SU-DHL-6 (cell line): Measurements from ENCODE around the gene KRT32.

Source experiments
- EZH2phosphoT487 ChIP-seq: fragments of 200-600 bp; sonication (generic), shearing (Covaris generic); conservative IDR thresholded peaks from 2 replicates; pipeline ENCODE4 v1.6.1; 2018; ENCODE audit warnings: mild to moderate bottlenecking, antibody characterized with exemption, low read length, moderate library complexity, mixed read lengths
- TF ChIP-seq, protein P1 (sequence below): fragments of 200-600 bp; sonication (generic); IDR thresholded peaks from one replicate; pipeline ENCODE4 v1.5.1; 2017; ENCODE audit warnings: antibody characterized with exemption, mild to moderate bottlenecking, low read length, moderate library complexity; ENCODE audit not compliant: insufficient read depth, poor library complexity, severe bottlenecking

DNA sequence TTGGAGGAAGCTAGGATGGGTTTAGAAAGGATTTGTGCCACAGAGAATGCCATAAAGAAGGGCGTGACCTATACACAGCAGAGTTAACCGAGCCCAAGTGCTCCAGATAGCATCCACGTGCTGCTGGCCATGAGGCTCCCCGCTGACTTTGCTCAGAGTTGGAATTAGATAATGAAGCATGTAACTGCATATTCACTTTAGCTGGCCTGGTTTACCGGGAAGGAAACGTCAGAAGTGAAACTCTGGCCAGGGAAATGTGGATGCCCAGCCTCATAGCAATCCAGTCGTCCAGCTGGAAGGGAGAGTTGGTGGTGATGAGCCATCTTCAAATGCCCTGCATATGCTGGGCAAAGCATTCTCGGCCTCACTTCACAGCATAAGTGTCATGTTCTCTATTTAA, 7.7 kb upstream of the KRT32 start:
- TF ChIP-seq, protein P1, sequence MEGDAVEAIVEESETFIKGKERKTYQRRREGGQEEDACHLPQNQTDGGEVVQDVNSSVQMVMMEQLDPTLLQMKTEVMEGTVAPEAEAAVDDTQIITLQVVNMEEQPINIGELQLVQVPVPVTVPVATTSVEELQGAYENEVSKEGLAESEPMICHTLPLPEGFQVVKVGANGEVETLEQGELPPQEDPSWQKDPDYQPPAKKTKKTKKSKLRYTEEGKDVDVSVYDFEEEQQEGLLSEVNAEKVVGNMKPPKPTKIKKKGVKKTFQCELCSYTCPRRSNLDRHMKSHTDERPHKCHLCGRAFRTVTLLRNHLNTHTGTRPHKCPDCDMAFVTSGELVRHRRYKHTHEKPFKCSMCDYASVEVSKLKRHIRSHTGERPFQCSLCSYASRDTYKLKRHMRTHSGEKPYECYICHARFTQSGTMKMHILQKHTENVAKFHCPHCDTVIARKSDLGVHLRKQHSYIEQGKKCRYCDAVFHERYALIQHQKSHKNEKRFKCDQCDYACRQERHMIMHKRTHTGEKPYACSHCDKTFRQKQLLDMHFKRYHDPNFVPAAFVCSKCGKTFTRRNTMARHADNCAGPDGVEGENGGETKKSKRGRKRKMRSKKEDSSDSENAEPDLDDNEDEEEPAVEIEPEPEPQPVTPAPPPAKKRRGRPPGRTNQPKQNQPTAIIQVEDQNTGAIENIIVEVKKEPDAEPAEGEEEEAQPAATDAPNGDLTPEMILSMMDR, result no peak
- no peak for TF ChIP-seq EZH2phosphoT487
